ENCODE measurements around the gene C11orf21.

The C11orf21 gene

GRCh38 chr11:2320568-2321310, 19.0 kb upstream of the C11orf21 start:
- no peak for DNase-seq

GRCh38 chr11:2319791-2320472, 18.2 kb upstream of the C11orf21 start:
- DNase-seq = no peak

GRCh38 chr11:2318707-2319106, 17.0 kb upstream of the C11orf21 start:
- no peak for DNase-seq

GRCh38 chr11:2318123-2318522, 16.4 kb upstream of the C11orf21 start:
- no peak for DNase-seq

GRCh38 chr11:2317354-2318050, 15.8 kb upstream of the C11orf21 start:
- no peak for DNase-seq

GRCh38 chr11:2316963-2317244, 15.2 kb upstream of the C11orf21 start:
- DNase-seq = no peak

GRCh38 chr11:2316169-2316962, 14.6 kb upstream of the C11orf21 start:
- DNase-seq = no peak

- no peak for DNase-seq
Observed at GRCh38 chr11:2315395-2316168, 13.9 kb upstream of the C11orf21 start.

GRCh38 chr11:2314525-2315394, 13.0 kb upstream of the C11orf21 start:
- peak; percentile 69 for DNase-seq

- no peak for DNase-seq
Observed at GRCh38 chr11:2314136-2314524, 12.4 kb upstream of the C11orf21 start.

- DNase-seq = no peak
Observed at GRCh38 chr11:2313051-2313951, 11.6 kb upstream of the C11orf21 start.

GRCh38 chr11:2312232-2313042, 10.7 kb upstream of the C11orf21 start:
- DNase-seq = no peak

- DNase-seq = no peak
Observed at GRCh38 chr11:2311353-2312133, 9.8 kb upstream of the C11orf21 start.

- no peak for DNase-seq
Observed at GRCh38 chr11:2310786-2311352, 9.2 kb upstream of the C11orf21 start.

- DNase-seq = no peak
Observed at GRCh38 chr11:2310073-2310785, 8.5 kb upstream of the C11orf21 start.

GRCh38 chr11:2309251-2310072, 7.7 kb upstream of the C11orf21 start:
- DNase-seq = no peak

- no peak for DNase-seq
Observed at GRCh38 chr11:2308713-2309112, 7.0 kb upstream of the C11orf21 start.
